ENCODE measurements around the gene LDB2.
"Not testable (repeated sequence)": the region's sequence is repeated elsewhere in the genome, so short reads cannot be mapped to it uniquely, and the experiment has no call there.

LDB2 gene

DNA sequence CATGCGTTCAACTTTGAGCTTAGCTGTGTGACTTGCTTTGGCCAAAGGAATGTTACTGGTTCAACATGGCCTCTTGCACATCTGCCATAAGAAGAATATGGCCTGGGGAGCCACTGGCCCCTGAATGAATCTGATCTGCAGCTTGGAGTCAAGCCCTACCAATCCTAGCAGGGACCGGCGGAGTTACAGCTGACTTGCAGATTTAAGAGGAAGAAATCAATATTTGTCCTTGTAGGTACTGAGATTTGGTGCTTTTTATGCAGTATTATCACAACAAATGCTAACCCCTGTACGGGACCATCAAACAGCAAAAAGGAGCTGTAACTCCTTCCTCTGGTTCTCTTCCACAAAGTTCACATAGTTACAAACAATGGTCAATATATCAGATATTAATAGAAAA, 252.0 kb downstream of the LDB2 start:
- no peak for DNase-seq (ENCODE audit: low read depth in 3 of 3)

DNA sequence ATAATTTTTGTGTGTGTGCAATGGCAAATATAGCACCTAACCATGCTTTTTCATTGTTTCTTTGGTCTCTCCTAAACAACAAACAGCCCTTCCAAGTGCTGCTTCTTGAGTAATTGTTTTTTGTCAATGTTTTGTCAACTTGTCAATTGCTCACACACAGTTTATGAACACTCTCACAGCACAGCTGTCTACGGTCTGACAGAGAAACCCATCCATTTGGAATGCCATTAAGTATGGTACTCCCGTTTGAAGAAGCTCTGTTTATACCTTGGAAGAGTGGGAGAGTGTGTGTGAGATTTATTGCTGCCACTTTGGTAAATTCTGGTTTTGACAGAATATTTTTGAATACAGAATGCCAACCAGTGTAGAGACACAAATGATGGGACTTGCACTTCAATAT, 254.6 kb downstream of the LDB2 start:
- no peak for DNase-seq (ENCODE audit: low read depth in 3 of 3)

DNA sequence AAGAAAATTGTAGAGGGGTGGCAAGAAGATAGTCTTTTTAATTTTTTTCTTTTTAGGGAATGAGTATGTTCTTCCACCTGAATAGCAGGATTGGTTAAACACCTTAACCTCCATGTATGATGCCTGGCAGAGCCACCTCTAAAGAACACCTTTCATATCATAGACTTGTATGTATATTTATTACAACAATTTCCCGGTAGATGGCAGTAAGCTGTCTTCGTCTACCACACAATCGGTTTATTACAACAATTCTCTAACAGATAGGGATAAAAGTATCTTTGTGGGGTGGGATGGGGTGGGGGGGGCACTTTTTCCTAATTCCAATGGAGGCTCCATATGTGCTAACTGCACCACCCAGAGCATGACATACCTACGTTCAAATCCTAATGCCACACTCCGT, 255.5 kb downstream of the LDB2 start:
- no peak for DNase-seq (ENCODE audit: low read depth in 3 of 3)

DNA sequence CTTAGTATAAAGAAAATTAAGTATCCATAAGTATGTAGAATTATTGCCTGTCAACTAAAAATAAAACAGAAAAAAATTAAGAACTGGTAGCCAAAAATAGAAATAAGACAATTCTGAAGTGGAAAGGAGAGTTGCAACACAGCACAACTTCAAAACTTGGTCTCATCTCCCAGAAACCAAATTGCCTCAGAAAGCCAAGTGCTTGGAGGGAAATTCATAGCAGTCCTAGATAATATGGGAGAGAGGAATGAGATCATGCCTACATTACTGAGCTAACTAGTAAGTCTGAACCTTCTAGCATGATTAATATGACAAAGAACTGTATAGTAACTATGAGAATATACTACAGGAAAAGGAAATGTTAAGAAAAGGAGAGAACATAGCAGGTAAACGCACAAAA, 256.5 kb downstream of the LDB2 start:
- DNase-seq (ENCODE audit: low read depth in 3 of 3): no peak

DNA sequence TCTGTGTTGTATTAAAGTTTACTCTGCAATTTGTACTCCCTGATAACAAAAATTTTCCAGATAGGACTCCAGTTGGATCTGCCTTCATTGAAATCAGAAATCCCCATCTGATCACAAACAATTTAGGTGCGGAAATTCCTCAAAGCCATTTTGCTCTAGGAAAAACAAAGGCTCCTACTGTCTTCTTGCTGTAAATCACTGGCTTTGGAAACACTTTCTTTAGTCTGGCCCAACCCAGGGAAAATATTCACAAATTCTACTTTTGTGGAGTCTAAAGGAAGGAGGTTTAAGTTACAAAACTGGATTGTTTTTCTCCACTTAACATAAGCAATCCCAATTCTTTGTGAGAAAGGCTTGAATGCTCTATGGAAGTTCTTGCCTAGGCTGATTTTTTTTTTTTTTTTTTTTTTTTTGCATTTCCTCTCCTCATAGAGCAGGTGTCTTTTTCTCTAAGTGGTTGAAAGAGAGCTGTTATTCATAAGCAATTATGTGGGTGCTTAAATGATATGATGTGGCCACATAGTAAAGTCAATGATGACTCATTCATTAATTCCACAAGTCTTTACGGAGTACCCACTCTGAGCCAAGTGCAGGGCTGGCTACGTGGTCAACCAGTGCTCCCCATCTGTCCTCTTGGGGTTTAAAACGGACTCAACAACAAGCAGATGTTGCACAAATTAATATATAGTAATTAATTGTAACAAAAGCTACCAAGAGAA, 261.4 kb downstream of the LDB2 start:
- no peak for DNase-seq (ENCODE audit: low read depth in 3 of 3)

DNA sequence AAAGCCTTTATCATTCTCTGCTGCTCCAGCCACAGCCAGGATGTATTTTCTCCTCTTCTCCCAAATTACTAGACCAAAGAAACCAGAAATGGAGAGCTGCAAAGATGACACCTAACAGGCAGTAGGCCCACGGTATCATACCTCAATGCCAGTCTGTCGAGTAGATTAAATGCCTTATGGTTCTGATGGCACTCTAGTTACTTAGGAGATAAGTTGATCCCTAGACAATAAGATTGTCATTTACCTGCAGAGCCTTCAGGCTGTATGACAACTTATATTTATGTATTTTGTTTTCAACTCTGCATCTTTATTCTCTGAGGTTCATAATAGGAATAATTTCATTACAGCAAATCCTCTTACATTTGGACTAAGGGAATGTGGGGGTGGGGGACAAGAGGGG, 262.1 kb downstream of the LDB2 start:
- DNase-seq (ENCODE audit: low read depth in 3 of 3): no peak

DNA sequence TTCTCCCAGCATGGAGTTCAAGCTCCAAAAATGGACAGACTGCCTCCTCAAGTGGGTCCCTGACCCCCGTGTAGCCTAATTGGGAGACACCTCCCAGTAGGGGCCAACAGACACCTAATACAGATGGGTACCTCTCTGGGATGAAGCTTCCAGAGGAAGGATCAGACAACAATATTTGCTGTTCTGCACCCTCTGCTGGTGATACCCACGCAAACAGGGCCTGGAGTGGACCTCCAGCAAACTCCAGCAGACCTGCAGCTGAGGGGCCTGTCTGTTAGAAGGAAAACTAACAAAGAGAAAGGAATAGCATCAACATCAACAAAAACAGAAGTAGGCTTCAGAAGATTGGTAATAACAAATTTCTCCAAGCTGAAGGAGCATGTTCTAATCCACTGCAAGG, 269.2 kb downstream of the LDB2 start:
- DNase-seq (ENCODE audit: low read depth in 3 of 3): not testable (repeated sequence)

DNA sequence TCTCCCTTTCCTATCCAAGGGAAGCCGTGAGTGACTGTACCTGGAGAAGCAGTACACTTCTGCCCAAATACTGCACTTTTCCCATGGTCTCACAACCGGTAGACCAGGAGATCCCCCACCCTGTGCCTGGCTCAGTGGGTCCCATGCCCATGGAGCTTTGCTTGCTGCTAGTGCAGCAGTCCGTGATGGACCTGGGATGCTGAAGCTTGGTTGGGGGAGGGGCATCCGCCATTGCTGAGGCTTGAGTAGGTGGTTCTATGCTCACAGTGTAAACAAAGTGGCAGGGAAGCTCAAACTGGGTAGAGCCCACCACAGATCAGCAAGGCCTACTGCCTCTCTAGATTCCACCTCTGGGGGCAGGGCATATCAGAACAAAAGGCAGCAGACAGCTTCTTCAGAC, 269.6 kb downstream of the LDB2 start:
- not testable (repeated sequence) for DNase-seq (ENCODE audit: low read depth in 3 of 3)

DNA sequence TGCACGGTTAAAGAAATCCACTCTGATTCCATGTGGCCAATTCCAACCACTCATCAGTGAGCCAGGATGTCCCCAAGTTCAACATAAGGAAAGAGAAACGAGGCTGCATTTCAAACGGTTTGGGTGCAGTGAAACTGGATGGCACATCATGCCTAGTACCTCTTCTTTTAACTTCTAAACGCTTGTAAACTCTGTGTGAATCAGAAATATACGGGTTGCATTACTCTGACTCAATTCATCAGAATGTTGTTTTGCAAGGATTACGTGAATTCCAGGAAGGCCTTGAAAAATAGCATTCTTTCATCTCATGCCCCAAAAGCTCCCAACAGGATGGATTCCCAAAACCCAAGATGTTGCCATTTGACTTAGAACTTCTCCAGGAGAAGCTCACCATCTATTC, 270.4 kb downstream of the LDB2 start:
- no peak for DNase-seq (ENCODE audit: low read depth in 3 of 3)

DNA sequence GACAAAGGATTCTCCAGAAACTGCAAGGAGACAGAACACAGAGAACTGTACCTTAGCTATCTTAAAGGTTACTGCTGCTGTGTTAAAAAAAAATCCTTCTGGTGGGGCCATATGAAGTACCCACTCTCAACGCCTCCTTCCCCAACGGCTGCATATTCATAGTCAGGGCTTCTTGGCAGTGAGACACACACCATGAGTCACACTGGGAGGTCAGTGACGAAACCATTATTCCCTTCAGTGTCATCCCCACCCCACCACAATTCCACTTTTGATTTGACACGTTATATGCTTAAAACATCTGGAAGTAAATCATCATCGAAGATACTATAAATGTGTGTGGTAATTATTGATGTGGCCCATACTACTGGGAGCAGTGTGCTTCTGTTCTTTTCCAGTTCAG, 271.5 kb downstream of the LDB2 start:
- DNase-seq (ENCODE audit: low read depth in 3 of 3): no peak

DNA sequence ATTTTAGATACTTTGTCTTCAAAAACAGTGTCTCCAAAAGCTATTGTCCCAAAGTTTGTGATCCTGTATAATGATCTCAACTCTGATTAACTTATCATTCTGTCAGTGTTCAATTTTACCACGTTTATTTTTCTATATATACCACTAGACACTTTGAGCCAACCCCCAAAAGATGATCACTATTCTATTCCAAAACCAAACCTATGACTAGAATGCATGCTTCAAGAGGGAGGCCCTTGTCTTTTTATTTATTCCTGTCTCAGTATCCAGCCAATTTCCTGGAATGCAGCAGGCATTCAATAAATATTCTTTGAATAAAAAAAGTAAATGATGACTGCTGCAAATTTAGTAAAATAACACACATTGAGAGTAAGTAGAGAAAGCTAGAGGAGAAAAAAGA, 275.6 kb downstream of the LDB2 start:
- DNase-seq (ENCODE audit: low read depth in 3 of 3): no peak

DNA sequence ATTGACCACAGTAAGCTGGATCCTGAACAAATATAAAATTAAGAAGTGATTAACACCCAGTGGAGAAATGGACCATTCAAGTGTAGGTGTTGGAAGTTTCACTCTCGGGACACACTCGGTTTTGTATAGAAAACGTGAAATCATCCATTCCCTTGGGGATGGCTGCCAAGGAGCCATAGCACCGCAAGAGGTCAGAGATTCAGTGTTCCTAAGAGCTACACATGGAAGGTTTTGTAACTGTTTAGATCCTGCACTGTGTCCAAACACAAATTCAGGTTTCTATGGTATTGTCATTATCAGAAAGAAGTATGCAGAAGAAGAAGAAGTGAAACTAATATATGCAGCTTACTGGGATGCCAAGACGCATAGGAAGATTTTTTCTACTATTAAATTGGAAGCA, 281.0 kb downstream of the LDB2 start:
- DNase-seq (ENCODE audit: low read depth in 3 of 3): no peak

DNA sequence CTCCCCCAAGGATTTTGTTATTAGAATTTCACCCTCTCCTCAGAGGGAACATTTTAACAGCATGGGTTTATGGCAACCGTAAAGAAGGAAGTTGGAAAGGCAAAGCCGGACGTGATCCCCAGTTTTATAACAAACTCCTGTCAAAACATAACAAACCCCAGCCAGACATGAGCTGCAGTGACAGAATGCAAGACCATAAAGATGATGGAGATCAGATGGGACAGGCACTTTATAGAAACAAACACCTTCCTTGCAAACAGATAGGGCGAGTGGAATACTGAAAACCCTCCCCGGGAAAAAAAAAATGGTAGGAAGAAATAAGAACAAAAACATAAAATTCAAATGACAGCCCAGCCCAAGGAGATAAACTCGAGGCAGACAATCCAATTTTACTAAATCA, 281.4 kb downstream of the LDB2 start:
- DNase-seq (ENCODE audit: low read depth in 3 of 3): no peak

DNA sequence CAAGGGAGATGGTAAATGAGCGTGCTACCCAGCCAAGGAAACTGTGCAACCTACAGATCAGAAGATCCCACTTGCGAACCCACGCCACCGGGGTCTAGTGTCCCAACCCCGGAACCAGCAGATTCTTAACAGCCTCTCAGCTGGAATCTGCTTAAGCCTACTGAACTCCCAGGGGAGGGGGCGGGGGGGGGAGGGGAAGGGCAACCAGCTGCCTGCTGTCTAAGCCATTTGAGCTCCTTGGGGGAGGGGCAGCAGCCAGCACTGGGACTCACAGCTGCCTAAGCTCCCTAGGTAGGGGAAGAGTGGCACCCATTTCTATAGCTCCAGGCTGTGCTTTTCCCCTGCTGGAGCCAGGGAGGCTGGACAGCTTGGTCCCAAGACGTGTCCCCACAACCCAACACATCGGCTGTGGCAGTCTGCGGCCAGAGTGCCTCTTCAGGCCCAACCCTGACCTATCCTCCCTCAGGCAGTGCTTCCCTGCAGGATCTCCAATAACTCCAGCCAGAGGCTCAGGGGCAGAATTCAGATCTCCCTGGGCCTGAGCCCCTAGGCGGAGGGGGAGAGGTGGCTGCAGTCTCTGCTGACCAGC, 289.2 kb downstream of the LDB2 start:
- DNase-seq (ENCODE audit: low read depth in 3 of 3): no peak

DNA sequence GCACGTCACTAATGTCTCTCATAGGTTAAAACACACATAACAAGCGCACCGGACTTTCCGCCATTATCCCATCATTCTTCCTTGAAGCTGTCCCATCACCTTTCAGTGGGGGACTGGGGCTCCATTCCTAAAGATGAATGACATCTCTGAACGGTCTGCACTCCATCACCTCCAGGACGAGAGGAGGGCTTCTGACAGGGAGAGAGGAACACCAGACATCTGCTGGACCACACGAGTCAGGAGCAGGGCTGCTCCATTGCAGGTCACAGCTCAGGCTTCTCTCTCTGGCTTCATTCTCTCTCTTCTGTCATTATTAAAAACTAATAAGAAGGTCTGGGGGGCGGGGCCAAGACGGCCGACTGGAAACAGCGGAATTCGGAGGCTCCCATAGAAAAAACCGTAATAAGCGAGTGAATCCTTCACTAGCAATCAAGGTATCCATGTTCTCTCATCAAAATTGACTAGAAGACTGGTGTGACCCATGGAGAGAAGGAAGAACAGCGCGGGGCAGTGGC, 289.8 kb downstream of the LDB2 start:
- no peak for DNase-seq (ENCODE audit: low read depth in 3 of 3)

DNA sequence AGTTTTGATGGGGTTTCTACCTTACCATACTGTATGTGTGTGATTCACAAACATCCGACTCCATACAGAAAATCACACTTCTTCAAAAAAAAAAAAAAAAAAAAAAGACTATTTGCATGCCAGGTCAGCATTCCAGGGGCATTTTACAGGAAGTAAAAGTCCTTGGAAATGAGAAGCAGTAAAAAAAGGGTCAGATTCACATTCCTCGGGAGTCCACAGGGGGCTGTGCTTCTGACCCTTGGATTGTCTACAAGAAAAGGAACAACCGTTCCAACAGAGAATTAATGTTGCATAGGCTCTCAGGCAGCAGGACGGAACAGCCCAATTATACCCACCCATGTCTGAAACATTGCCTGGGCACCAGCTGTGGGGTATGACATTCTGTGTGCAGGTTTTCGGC, 290.3 kb downstream of the LDB2 start:
- no peak for DNase-seq (ENCODE audit: low read depth in 3 of 3)

DNA sequence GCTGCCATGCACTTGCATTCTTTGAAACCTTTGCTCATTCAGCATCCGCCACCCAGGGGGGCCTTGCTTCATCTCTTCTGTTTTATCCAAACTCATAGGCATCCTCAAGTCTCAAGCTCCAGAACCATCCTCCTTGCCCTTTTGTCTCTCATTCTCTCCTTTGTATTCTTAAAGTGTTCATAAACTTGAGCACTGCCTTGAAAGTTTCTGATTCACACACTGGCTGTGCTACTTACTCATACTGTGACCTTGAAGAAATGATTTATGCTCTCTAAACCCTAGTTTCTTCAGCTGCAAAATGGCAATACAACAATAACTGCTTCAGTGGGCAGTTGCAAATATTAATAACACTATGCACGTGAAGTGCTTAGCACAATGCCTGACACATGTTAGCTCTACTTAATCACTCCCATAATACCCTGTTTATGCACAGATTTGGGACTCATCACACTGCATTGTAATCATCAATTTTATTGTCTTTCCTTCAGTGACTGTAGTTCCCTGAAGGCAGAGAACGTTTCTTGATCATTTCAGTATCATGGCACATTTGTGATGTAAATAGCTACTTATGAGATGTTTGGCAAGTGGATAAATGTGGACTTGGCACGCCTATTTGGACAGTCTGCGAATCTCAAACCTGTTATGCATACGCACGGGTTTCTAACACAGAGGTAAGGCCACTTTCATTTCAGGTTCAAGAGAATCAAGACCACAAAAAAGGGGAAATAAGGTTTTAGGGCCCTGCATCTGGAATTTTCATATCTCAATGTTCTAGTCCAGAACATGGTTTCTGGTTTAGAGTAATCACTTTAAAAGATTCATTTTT, 291.0 kb downstream of the LDB2 start:
- no peak for DNase-seq (ENCODE audit: low read depth in 3 of 3)

DNA sequence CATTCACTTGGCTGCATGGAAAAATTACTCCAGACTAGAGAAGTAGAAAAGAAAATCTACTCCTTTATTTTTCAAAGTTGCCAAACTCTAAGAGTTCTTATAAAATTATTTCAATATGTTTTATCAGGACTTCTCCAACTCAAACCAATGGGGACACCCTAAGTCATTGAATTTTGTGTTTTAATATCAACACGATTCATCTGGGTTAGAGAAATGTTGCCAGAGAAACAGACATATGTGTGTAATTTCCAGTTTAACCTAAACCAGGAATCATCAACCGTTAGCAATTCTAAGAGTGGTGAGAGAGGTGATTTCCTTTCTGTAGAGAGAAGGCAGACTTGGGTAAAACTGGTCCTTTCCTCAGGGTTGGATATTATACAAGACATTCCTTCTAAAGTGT, 291.8 kb downstream of the LDB2 start:
- DNase-seq (ENCODE audit: low read depth in 3 of 3): no peak

DNA sequence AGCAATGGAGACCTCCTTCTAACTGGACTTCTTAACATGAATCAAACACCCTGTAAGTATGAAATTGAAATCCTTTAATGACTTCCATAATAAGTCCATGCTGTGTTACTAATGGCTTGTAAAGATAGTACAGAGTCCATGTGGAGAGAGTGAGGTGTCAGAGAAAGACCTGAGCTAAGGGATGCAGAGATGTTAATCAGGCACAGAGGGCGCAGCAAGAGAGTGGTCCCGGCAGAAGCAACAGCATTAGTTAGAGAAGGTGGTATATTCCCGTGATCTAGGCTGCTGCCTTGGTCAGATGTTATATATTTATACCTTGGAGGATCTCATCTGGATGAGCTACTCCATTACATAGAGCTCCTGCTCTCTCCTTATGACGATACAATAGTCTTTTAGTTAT, 295.3 kb downstream of the LDB2 start:
- no peak for DNase-seq (ENCODE audit: low read depth in 3 of 3)

DNA sequence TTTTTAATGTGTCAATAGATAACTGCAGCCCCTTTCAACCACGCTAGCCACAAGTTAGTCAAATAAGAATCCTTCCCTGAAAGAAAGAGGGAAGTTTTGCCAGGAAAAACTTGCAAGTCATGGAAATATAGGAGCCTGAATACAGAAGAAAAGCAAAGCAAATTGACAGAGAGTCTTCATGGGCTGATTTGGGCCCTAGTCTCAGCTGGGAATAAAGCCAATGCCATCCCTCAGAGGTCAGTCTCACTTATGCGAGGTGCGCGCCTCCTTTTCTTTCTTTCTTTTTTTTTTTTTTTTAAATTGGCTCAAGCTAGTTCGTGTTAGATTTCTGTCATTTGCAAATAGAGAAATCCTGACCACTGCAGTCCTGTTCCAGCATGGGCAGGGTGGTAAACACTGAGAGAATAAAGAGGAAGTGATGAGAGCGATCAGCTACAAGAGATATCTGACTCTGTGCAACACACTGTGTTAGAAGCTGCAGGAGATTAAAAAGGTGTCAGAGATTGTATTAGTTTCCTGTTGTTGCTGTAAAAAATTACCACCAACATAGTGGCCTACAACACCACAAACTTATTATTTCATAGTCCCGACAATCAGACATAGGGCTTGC, 299.7 kb downstream of the LDB2 start:
- no peak for DNase-seq (ENCODE audit: low read depth in 3 of 3)

DNA sequence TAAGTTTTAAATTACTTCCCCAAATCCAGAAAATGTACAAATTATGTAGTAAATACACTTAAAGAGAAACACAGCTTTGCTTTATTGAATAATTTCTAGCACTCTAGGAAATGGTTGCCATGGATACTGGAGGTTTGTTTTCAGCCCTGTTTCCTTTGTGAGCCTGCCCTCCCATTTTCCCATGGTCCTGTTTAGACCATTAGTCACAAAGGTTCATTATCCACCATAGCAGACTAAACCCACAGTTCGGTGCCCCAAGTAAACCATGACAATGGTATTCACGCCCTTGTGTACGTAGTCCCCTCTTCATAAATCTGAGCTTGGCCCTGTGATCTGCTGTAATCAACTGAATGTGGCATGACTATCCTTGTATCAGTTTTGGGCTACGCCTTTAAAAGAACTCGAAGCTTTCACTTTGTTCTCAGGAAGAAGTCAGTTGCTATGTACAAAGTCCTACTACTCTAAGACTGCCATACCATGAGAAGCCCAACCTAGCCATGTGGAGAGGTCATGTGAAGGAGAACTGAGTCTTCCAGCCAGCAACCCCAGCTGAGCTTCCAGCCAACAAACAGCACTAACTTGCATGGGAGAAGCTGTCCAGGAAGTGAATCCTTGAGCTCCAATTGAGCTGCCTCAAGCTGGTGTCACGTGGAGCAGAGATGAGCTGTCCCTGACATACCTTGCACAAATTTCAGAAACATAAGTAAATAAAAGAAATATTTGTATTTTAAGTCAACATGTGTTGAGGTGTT, 300.4 kb downstream of the LDB2 start:
- no peak for DNase-seq (ENCODE audit: low read depth in 3 of 3)

DNA sequence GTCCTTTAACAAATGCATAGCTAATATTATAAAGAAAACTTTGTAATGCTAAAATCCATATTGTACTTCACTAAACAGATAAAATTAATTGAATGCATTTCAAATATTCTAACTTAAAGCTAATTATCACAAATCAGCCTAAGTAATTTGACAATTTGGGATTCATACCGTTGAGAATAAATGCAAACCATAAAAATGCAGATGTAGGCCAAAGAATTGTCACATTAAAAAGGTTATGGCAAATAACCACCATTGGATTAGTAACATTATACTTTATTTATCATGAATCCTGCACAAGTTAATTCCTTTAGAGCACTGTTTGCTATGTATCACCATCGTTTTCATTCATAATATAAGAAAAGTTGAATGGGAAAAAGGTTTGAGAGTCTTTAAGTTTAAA, 301.0 kb downstream of the LDB2 start:
- no peak for DNase-seq (ENCODE audit: low read depth in 3 of 3)
